ENCODE results near the gene OCLN. TPM values are rescaled to one million over a fixed set of nuclear protein-coding genes. Genes with fewer than 3 reads are reported as not detected.
A peak's percentile ranks its signal among the peaks of the same experiment; 100 is the strongest.

Gene OCLN
- total and polyA plus RNA-seq, 2 experiments from 2014 or later = 14.3 to 61.6 TPM

- Histone ChIP-seq H4K20me1 (replicated peaks; ENCODE audit: insufficient read depth) (peaks cover 10% of the 10 kb centered on the region), H3K4me3 (no peak overlapping the region), H3K4me2 (no peak overlapping the region), H3K9me2 (ENCODE audit: insufficient read depth) (no peaks in the 10 kb centered on the region), H3K27me3 (ENCODE audit: insufficient read depth) (peaks cover 17% of the 10 kb centered on the region; the same call in 1 of the 2 replicates), H3K79me2 (replicated peaks; ENCODE audit: insufficient read depth) (peaks cover 23% of the 10 kb centered on the region), H3K27ac (ENCODE audit: low read depth) (no peak overlapping the region), H3K36me3 (ENCODE audit: insufficient read depth) (no peaks in the 10 kb centered on the region), H2AFZ (no peak overlapping the region), H3K4me1 (ENCODE audit: insufficient read depth) (peaks cover 23% of the 10 kb centered on the region), H3F3A (replicated peaks; ENCODE audit: low read depth) (peaks cover 3% of the 10 kb centered on the region; the same call in 1 of the 2 replicates)
- Mint-ChIP-seq H3K27me3 (ENCODE audit: insufficient read depth, low read depth, poor library complexity) (peaks cover 9% of the 10 kb centered on the region), H3K4me3 (peak overlapping the region; percentile 91), H3K9me3 (no peaks in the 10 kb centered on the region), H3K27ac (no peak overlapping the region), H3K4me1 (peaks cover 28% of the 10 kb centered on the region), H3K36me3 (ENCODE audit: low read depth) (no peaks in the 10 kb centered on the region)
- DNase-seq (ENCODE audit: low spot score) (no peak), ATAC-seq (no peak)
- TF ChIP-seq EZH2 (IDR thresholded peaks at IDR 0.05; ENCODE audit: low read depth, unreplicated experiment) = no peak
- TF ChIP-seq, protein P1, sequence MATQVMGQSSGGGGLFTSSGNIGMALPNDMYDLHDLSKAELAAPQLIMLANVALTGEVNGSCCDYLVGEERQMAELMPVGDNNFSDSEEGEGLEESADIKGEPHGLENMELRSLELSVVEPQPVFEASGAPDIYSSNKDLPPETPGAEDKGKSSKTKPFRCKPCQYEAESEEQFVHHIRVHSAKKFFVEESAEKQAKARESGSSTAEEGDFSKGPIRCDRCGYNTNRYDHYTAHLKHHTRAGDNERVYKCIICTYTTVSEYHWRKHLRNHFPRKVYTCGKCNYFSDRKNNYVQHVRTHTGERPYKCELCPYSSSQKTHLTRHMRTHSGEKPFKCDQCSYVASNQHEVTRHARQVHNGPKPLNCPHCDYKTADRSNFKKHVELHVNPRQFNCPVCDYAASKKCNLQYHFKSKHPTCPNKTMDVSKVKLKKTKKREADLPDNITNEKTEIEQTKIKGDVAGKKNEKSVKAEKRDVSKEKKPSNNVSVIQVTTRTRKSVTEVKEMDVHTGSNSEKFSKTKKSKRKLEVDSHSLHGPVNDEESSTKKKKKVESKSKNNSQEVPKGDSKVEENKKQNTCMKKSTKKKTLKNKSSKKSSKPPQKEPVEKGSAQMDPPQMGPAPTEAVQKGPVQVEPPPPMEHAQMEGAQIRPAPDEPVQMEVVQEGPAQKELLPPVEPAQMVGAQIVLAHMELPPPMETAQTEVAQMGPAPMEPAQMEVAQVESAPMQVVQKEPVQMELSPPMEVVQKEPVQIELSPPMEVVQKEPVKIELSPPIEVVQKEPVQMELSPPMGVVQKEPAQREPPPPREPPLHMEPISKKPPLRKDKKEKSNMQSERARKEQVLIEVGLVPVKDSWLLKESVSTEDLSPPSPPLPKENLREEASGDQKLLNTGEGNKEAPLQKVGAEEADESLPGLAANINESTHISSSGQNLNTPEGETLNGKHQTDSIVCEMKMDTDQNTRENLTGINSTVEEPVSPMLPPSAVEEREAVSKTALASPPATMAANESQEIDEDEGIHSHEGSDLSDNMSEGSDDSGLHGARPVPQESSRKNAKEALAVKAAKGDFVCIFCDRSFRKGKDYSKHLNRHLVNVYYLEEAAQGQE (IDR thresholded peaks at IDR 0.05; ENCODE audit: unreplicated experiment) = no peak
- TF ChIP-seq JUNB (IDR thresholded peaks at IDR 0.05; ENCODE audit: unreplicated experiment) = no peak
- TF ChIP-seq, protein P2, sequence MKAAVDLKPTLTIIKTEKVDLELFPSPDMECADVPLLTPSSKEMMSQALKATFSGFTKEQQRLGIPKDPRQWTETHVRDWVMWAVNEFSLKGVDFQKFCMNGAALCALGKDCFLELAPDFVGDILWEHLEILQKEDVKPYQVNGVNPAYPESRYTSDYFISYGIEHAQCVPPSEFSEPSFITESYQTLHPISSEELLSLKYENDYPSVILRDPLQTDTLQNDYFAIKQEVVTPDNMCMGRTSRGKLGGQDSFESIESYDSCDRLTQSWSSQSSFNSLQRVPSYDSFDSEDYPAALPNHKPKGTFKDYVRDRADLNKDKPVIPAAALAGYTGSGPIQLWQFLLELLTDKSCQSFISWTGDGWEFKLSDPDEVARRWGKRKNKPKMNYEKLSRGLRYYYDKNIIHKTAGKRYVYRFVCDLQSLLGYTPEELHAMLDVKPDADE (IDR thresholded peaks at IDR 0.05) = no peak
Measured at GRCh38 chr5:69491027-69491426, 1.6 kb upstream of the OCLN start.

DNA sequence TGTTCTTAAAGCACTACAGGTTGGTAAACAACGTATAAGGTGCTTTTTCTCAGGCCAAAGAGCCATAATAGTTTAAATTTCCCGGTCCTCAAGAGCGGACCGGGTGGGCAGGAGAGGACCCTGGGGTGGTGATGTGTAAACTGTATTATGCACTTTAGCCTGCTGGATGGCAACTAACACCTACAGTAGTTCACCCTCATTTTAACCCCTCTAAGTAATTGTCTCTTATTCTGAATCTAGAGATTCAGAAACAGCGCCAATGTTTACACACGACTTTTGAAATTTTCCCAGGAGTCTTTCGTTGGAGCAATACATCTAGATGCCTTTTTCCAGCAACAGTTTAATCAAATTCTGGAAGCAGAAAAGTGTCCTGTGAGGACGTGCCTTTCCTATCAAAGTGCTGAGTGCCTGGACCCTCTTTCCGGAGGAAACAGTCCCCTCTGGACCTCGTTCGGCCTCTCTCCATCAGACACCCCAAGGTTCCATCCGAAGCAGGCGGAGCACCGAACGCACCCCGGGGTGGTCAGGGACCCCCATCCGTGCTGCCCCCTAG, 676 bp upstream of the OCLN start:
- Histone ChIP-seq H3K79me2 (replicated peaks; ENCODE audit: insufficient read depth) (peaks cover 32% of the 10 kb centered on the region), H3F3A (replicated peaks; ENCODE audit: low read depth) (peaks cover 3% of the 10 kb centered on the region; the same call in 1 of the 2 replicates), H3K36me3 (ENCODE audit: insufficient read depth) (no peaks in the 10 kb centered on the region), H4K20me1 (replicated peaks; ENCODE audit: insufficient read depth) (peaks cover 17% of the 10 kb centered on the region), H2AFZ (peak overlapping the region; percentile 100), H3K4me3 (peak overlapping the region; percentile 96), H3K4me2 (peak overlapping the region; percentile 98), H3K4me1 (ENCODE audit: insufficient read depth) (peaks cover 32% of the 10 kb centered on the region), H3K27me3 (ENCODE audit: insufficient read depth) (peaks cover 17% of the 10 kb centered on the region; the same call in 1 of the 2 replicates), H3K27ac (ENCODE audit: low read depth) (peak overlapping the region; percentile 93), H3K9me2 (ENCODE audit: insufficient read depth) (no peaks in the 10 kb centered on the region)
- peaks cover 33% of the 10 kb centered on the region for H3K4me1 Mint-ChIP-seq
- peak overlapping the region; percentile 78; the same call in 1 of the 2 replicates for H3K27ac Mint-ChIP-seq
- H3K36me3 Mint-ChIP-seq (ENCODE audit: low read depth) = 0 out of 3 replicates have a peak, but pooled peaks cover 2% of the 10 kb centered on the region
- no peak for ATAC-seq
- DNase-seq (ENCODE audit: low spot score) = peak; percentile 11
- peak overlapping the region; percentile 91 for H3K4me3 Mint-ChIP-seq
- no peaks in the 10 kb centered on the region for H3K9me3 Mint-ChIP-seq
- peaks cover 9% of the 10 kb centered on the region for H3K27me3 Mint-ChIP-seq (ENCODE audit: insufficient read depth, low read depth, poor library complexity)
- TF ChIP-seq ZNF331 (CRISPR knock-in tag; IDR thresholded peaks at IDR 0.05; ENCODE audit: low read depth) (no peak), POLR2AphosphoS5 (IDR thresholded peaks at IDR 0.05; ENCODE audit: low read depth) (no peak), CTCF (conservative IDR thresholded peaks at IDR 0.05; ENCODE audit: low read depth in 2 of 2) (no peak)
- TF ChIP-seq, protein P3, sequence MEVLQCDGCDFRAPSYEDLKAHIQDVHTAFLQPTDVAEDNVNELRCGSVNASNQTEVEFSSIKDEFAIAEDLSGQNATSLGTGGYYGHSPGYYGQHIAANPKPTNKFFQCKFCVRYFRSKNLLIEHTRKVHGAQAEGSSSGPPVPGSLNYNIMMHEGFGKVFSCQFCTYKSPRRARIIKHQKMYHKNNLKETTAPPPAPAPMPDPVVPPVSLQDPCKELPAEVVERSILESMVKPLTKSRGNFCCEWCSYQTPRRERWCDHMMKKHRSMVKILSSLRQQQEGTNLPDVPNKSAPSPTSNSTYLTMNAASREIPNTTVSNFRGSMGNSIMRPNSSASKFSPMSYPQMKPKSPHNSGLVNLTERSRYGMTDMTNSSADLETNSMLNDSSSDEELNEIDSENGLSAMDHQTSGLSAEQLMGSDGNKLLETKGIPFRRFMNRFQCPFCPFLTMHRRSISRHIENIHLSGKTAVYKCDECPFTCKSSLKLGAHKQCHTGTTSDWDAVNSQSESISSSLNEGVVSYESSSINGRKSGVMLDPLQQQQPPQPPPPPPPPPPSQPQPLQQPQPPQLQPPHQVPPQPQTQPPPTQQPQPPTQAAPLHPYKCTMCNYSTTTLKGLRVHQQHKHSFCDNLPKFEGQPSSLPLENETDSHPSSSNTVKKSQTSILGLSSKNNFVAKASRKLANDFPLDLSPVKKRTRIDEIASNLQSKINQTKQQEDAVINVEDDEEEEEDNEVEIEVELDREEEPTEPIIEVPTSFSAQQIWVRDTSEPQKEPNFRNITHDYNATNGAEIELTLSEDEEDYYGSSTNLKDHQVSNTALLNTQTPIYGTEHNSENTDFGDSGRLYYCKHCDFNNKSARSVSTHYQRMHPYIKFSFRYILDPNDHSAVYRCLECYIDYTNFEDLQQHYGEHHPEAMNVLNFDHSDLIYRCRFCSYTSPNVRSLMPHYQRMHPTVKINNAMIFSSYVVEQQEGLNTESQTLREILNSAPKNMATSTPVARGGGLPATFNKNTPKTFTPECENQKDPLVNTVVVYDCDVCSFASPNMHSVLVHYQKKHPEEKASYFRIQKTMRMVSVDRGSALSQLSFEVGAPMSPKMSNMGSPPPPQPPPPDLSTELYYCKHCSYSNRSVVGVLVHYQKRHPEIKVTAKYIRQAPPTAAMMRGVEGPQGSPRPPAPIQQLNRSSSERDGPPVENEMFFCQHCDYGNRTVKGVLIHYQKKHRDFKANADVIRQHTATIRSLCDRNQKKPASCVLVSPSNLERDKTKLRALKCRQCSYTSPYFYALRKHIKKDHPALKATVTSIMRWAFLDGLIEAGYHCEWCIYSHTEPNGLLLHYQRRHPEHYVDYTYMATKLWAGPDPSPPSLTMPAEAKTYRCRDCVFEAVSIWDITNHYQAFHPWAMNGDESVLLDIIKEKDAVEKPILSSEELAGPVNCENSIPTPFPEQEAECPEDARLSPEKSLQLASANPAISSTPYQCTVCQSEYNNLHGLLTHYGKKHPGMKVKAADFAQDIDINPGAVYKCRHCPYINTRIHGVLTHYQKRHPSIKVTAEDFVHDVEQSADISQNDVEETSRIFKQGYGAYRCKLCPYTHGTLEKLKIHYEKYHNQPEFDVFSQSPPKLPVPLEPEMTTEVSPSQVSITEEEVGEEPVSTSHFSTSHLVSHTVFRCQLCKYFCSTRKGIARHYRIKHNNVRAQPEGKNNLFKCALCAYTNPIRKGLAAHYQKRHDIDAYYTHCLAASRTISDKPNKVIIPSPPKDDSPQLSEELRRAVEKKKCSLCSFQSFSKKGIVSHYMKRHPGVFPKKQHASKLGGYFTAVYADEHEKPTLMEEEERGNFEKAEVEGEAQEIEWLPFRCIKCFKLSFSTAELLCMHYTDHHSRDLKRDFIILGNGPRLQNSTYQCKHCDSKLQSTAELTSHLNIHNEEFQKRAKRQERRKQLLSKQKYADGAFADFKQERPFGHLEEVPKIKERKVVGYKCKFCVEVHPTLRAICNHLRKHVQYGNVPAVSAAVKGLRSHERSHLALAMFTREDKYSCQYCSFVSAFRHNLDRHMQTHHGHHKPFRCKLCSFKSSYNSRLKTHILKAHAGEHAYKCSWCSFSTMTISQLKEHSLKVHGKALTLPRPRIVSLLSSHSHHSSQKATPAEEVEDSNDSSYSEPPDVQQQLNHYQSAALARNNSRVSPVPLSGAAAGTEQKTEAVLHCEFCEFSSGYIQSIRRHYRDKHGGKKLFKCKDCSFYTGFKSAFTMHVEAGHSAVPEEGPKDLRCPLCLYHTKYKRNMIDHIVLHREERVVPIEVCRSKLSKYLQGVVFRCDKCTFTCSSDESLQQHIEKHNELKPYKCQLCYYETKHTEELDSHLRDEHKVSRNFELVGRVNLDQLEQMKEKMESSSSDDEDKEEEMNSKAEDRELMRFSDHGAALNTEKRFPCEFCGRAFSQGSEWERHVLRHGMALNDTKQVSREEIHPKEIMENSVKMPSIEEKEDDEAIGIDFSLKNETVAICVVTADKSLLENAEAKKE (CRISPR knock-in tag; IDR thresholded peaks at IDR 0.05) = no peak

Data from GM23338 (cell line).